Inflammatory macrophage treated with lipopolysaccharide for 4 hours (primary cell): ENCODE measurements around the gene FAM50B.
"Not testable (repeated sequence)": the region's sequence is repeated elsewhere in the genome, so short reads cannot be mapped to it uniquely, and the experiment has no call there.

Experiments
- DNase-seq: peaks from one replicate; pipeline ENCODE4 v3.0.0-alpha.2; 2020

FAM50B gene

GRCh38 chr6:3850451-3851203, 1.5 kb downstream of the FAM50B start:
- DNase-seq = no peak

GRCh38 chr6:3851839-3852238, 2.7 kb downstream of the FAM50B start:
- no peak for DNase-seq

- no peak for DNase-seq
Measured at GRCh38 chr6:3852391-3852790, 3.2 kb downstream of the FAM50B start.

- DNase-seq = no peak
Measured at GRCh38 chr6:3855866-3856265, 6.7 kb downstream of the FAM50B start.

- no peak for DNase-seq
Measured at GRCh38 chr6:3856576-3856975, 7.4 kb downstream of the FAM50B start.

GRCh38 chr6:3857468-3858456, 8.6 kb downstream of the FAM50B start:
- DNase-seq = no peak

- no peak for DNase-seq
Measured at GRCh38 chr6:3859878-3860552, 10.8 kb downstream of the FAM50B start.

- no peak for DNase-seq
Measured at GRCh38 chr6:3861424-3861823, 12.3 kb downstream of the FAM50B start.

GRCh38 chr6:3862038-3862437, 12.9 kb downstream of the FAM50B start:
- DNase-seq = no peak

- not testable (repeated sequence) for DNase-seq
Measured at GRCh38 chr6:3863322-3863721, 14.1 kb downstream of the FAM50B start.

- DNase-seq = no peak
Measured at GRCh38 chr6:3865463-3865862, 16.3 kb downstream of the FAM50B start.

GRCh38 chr6:3867641-3868502, 18.7 kb downstream of the FAM50B start:
- DNase-seq = no peak

- no peak for DNase-seq
Measured at GRCh38 chr6:3868544-3868943, 19.4 kb downstream of the FAM50B start.

- no peak for DNase-seq
Measured at GRCh38 chr6:3869284-3869631, 20.1 kb downstream of the FAM50B start.

- no peak for DNase-seq
Measured at GRCh38 chr6:3869632-3870527, 20.7 kb downstream of the FAM50B start.

GRCh38 chr6:3870528-3870925, 21.4 kb downstream of the FAM50B start:
- DNase-seq = no peak

GRCh38 chr6:3871515-3871914, 22.3 kb downstream of the FAM50B start:
- DNase-seq = no peak

- DNase-seq = no peak
Measured at GRCh38 chr6:3871939-3872338, 22.8 kb downstream of the FAM50B start.

GRCh38 chr6:3872370-3872854, 23.2 kb downstream of the FAM50B start:
- no peak for DNase-seq

GRCh38 chr6:3873051-3873450, 23.9 kb downstream of the FAM50B start:
- no peak for DNase-seq

GRCh38 chr6:3874069-3874468, 24.9 kb downstream of the FAM50B start:
- no peak for DNase-seq
